Inflammatory macrophage (primary cell): ENCODE data around the gene ERVV-1.
A peak's percentile ranks its signal among the peaks of the same experiment; 100 is the strongest.
"Not testable (repeated sequence)": the region's sequence is repeated elsewhere in the genome, so short reads cannot be mapped to it uniquely, and the experiment has no call there.

Experiments
- DNase-seq, 2 donors: peaks; one replicate each; pipeline ENCODE4 v3.0.0-alpha.2; 2020 to 2022
- total RNA-seq, 18 experiments: gene quantifications; one replicate each; lab custom pipeline; 2026; ENCODE audit warnings: mixed read lengths in 6 of 18, inconsistent platforms in 2 of 18; lab: John Stamatoyannopoulos, UW

Gene ERVV-1, protein sequence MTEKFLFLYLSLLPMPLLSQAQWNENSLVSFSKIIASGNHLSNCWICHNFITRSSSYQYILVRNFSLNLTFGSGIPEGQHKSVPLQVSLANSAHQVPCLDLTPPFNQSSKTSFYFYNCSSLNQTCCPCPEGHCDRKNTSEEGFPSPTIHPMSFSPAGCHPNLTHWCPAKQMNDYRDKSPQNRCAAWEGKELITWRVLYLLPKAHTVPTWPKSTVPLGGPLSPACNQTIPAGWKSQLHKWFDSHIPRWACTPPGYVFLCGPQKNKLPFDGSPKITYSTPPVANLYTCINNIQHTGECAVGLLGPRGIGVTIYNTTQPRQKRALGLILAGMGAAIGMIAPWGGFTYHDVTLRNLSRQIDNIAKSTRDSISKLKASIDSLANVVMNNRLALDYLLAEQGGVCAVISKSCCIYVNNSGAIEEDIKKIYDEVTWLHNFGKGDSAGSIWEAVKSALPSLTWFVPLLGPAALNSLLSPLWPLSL
- total RNA-seq, result 0 to 0.07 (median 0) reads per million in 18 experiments

DNA sequence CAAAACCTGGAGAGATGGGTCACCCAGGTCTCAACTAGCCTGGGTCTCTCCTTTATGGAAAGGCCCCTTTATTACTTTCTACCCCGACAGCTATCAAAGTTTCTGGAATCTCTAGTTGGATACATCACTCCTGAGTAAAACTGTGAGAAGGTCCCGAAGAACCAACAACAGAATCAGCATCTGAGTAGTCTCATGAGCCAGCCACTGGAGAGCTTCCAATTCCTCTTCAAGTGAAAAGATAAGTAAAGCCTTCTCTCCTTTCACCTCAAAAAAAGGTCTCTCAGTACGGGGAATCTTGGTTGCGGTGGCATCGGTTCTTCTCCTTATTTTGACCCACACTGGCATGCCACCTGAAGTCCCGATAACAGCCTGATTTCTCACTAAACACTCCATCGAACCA is at the start of gene ERVV-1:
ERVV-1 (plus strand) TSS at position 301 of the 400 bp plus-strand sequence. CDS start 170 bp downstream, outside the sequence.
- DNase-seq, result no peak

DNA sequence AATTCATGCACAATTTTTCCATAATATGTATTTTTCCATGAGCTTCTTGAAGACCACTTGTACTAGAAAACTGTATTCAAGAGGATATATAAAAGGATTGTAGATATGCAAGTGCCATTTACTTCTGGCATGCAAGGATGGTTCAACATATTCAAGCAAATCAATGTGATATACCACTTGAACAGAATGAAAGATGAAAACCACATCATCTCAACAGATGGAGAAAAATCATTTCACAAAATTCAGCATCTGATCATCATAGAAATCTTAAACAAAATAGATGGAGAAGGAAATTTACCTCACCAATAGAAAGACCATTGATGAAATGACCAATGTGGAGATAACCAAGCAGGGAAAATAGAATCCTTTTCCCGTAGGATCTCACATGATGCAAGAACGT is 45.9 kb upstream of the ERVV-1 start:
- no peak for DNase-seq

DNA sequence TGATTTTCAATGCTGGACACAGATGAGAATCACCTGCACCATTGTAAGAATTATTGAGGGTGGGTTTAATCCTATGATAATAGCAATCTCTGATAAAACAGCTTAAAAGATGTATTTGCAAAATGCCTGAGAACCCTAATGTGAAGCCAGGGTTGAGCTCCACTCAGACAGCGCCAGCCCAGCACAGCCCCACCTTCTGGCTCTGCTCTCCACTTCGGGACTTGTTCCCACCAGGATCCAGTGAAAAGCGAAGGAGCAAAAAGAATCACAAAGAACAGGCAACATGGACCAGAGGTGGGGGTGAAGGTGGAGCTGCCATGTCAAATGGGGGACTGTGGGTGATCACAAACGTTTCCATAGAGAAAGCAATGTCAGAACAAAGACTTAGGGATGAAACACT is 32.4 kb upstream of the ERVV-1 start:
- no peak for DNase-seq

DNA sequence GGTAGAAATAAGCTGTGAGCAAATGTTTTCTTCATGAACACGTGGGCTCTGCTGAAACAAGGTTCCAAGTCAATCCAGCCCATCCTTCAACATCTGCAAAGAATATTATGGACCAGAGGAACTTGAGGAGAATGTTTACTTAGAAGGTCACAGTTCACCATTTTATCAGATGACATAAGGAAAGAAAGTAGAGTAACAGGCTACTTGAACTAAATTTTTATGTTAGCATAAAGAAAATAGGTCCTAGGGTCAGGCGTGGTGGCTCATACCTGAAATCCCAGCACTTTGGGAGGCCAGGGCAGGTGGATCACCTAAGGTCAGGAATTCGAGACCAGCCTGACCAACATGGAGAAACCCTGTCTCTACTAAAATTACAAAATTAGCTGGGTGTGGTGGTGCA is 30.6 kb upstream of the ERVV-1 start:
- not testable (repeated sequence) for DNase-seq

DNA sequence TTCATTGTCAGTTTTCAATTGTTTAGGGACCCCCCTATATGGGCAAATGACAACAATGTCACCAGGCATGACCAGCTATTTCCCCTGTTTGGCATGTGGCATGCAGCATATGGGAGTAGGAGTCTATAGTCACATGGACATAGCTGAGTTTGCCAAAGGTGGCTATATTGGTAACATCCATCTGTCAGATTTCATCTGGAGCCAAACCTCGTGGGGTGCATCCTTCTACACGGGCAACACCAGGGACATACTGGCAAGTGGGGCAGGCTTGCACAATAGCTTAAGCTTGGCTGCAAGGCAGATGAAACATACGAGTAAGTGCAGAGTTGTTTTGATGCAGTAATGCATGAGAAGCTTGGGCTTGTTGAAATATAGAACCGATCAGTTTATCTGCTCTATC is 26.5 kb upstream of the ERVV-1 start:
- DNase-seq, result no peak

DNA sequence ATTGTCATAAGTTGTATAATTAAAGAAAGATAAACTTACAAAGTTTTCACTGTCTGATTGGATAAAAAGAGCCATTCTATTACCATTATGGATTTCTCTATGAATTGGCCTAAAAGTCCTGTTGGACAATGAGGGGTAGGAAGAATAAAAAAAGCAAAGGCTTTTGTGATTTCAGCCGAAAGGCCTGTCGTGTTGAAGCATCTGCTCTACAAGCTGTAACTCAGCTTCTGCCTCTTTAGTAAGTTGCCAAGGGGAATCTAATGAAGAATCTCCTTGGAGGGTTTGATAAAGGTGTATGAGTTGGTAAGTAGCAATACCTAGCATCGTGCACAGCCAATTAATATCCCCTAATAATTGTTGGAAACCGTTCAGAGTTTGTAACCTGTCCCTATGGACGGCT is 25.2 kb upstream of the ERVV-1 start:
- no peak for DNase-seq

DNA sequence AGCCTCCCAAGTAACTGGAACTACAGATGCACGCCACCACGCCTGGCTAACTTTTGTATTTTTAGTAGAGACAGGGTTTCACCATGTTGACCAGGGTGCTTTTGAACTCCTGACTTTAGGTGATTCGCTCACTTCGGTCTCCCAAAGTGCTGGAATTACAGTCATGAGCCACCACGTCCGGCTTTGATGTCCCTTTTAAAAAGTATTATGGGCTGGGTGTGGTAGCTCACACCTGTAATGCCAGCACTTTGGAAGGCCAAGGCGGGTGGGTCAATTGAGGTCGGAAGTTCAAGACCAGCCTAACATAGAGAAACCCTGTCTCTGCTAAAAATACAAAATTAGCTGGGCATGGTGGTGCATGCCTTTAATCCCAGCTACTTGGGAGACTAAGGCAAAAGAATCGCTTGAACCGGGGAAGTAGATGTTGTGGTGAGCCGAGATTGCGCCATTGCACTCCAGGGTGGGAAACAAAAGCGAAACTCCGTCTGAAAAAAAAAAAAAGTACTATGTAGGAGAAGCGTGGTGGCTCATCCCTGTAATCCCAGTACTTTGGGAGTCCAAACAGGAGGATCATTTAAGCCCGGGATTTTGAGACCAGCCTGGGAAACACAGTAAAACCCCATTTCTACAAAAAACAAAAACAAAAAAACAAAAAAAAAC is 22.8 kb upstream of the ERVV-1 start:
- DNase-seq, result peak; percentile 8

DNA sequence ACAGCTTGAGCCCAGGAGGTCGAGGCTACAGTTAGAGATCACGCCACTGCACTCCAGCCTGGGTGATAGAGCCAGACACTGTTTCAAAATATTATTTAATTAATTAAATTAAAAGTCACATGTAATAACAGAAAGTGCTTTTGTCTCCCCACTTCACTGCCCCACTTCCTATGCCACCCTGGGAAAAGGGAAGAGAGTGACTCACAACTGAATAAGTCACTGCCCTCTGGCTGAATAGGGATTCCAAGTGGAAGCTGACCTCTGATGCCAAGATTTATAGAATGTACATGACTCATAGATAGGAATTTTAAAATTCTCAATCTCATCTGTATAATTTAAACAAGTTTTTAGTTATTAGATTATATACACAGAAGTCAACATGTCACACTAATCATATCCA is 22.2 kb upstream of the ERVV-1 start:
- DNase-seq, result no peak

DNA sequence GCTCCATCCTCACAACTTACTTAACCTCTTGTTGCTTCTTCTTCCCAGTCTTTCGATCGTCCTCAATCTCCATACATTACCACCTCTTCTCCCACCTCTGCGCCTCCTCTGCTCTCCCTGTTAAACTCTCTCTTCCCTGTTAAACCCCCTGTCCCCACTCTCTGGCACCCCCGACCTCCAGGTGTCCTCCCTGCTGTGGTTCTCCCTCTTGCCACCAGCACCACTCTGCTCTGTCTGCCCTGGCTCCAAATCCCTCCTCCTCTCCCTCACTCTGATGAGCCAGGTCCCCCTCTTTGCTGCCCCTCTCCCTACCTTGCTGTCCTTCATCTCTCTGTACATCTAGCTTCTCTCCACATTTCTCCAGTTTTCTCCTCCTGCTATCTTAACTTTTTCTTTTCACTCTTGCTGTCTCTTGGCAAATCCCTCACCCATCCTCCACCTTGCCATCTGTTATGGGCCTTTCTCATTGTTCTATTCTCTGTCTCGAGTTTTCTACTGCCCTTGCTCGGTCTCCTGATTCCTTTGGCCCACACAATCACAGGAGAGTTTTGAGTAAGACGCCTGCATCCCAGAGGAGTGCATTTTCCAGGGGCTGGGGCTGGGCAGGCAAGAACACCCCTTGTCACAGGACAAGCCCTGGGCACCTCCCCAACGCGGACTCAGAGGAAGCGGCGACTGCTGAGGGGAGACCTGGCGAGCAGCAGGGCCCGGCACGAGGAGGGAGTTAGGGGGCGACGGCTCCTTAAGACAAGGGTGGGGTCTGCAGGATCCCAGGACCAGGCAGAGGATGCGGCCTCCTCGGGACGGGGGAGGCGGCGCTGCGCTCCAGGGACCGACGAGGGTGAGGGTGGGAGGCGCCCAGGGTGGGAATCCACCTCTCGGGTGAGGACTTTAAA is 21.4 kb upstream of the ERVV-1 start:
- DNase-seq, result no peak

DNA sequence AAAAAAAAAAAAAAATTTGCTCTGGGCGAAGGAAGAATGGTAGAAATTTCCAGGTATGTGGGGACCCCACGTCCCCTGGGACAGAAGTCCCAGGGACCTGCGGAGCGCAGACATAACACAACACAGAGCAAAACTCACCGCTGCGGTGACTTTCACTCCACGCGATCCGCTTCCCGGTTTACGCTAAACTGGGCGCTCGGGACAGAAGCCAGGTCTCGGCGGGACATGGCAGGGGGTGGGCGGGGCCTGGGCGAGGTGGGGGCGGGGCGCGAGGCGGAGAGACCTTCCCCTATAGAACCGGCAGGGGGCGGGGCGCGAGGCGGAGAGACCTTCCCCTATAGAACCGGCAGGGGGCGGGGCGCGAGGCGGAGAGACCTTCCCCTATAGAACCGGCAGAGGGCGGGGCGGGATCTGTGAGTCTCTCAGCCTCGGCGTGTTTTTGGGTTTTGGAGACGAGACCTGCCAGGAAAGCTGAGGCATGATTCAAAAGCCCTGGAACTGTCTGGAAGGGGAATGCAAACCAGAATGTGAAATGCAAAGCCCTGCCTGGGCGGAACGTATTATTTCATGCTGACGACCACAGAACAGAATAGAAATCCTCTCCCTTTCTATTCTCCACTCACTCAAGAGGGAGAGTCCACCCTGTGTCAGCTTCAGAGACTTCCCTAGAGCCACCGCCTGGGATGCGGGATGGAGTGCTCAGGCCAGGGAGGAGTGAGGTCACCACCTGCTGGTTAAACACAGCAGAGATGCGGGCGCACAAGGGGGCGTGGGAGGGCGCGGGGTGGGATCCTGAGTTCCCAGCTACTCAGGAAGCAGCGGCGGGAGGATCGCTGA is 20.2 kb upstream of the ERVV-1 start:
- DNase-seq, result peak; percentile 57 to 71

DNA sequence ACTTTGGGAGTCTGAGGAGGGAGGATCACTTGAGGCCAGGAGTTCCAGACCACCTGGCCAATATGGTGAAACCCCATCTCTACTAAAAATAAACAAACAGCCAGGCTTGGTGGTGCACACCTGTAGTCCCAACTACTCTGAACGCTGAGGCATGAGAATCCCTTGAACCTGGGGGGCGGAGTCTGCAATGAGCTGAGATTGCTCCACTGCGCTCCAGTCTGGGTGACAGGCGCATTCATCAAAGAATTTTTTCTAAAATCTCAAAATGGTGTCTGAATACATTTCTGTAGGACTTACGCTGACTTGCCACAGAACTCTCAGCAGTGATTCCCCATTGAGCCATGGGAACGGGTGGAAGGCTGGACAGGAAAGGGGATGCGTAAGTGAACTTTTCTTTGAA is 18.0 kb upstream of the ERVV-1 start:
- no peak for DNase-seq

DNA sequence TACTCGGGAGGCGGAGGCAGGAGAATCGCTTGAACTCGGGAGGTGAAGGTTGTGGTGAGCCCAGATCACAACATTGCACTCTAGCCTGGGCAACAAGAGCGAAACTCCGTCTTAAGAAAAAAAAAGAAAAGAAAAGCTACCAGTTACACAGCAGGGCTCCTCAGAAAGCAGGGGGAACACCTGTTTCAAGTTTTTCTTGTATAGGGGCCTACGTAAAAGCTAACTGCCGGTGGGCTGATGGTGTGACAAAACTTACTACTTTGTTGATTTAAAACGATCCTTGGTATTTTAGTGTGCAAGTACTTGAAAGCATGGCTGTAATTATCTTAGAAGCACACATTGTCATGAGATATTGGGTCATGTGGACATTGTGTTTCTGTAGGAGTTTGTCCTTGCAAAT is 15.7 kb upstream of the ERVV-1 start:
- no peak for DNase-seq

DNA sequence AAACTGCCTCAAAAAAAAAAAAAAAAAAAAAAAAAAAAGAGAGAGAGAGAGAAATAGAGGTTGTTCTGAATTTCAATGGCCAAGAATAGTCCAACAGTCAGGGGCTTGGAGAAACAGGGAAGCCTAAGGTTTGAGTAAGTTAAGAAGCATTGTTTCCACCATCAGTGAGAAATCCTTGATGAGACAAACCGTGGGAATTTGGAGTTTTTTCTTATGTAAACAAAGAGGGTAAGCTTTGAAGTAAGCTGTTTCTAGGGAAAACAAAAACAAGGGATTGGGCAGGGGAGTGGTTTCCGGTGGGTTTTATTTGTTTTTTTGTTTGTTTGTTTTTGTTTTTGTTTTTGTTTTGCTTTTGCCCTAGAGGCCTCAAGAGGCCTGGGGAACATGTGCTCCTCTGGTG is 11.2 kb upstream of the ERVV-1 start:
- DNase-seq, result no peak

DNA sequence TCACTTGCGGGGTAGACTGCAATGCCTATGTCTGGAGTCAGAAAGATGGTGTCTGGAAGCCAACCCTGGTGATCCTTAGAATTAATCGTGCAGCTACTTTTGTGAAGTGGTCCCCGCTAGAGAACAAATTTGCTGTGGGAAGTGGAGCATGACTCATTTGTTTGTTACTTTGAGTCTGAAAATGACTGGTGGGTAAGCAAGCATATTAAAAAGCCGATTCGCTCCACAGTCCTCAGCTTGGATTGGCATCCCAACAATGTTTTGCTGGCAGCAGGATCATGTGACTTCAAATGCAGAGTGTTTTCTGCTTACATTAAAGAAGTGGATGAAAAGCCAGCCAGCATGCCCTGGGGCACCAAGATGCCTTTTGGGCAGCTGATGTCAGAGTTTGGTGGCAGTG is 9.5 kb upstream of the ERVV-1 start:
- no peak for DNase-seq

DNA sequence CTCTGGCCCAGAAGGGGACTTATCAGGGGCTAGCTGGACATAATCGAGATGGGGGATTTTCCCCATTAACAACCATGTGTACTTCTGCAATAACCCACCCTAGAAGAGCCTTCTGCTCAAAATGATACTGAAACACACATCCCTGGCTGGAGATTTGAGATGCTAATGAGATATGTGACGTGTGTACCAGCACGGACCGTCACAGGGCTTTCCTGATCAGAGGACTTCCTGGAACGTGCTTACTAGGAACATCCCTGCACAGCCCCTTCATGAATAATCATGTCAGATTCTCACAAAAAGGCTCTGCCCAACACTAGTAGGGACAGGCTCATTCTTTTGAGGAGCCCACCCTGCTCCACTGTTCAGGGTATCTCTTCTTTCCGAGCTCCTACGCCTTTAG is 6.5 kb upstream of the ERVV-1 start:
- DNase-seq, result no peak

DNA sequence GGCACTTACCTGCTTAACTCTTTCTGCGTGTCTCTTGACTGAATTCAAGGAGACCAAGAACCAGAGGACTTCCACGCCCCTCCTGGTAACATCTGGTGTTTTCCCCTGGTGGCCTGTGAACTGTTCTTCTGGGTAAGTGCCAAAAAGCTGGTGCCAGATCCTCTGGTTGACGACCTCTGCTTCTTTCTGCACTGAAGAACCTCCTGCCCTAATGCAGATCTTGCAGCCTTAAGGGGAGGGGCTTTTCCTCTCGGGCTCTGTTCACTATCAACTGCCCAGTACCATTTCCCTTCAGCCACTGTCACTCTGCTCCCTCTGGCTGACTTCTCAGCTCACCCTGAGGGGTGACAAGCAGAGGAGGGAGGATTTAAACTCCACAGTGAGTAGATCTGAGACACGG is 6.1 kb upstream of the ERVV-1 start:
- no peak for DNase-seq

DNA sequence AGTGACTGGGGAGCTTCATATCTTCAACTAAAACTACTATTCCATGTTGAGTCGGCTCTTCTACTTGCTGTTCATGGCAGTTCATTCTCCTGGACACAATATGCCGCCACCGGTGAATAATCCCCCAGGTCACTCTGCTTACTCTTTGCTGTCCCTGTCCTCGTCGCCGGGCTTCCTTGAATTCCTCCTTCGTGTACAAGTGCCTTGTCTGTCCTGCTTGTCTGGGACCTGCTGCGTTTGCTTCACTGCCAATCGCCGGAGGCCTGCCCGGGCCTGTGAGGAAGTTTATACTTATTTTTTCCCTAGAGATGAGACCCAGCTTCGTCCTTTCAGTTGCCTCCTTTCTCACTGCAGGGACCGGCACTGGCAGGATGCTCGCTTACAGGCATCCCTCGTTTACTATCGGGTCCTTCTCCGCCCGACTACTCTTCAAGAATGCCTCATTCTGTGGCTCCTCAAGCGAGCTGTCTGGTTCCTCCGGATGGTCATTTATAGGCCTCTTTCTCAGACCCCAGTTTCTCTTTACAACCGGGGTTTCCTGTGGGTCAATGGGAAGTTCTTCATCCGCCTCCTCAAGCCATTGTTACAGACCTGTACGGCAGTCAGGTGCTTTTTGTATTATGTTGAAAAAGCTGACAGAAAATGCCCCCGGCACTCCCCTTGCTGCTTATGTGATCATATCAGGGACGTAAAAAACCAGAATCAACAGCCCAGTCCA is 5.5 kb upstream of the ERVV-1 start:
- DNase-seq, result no peak

DNA sequence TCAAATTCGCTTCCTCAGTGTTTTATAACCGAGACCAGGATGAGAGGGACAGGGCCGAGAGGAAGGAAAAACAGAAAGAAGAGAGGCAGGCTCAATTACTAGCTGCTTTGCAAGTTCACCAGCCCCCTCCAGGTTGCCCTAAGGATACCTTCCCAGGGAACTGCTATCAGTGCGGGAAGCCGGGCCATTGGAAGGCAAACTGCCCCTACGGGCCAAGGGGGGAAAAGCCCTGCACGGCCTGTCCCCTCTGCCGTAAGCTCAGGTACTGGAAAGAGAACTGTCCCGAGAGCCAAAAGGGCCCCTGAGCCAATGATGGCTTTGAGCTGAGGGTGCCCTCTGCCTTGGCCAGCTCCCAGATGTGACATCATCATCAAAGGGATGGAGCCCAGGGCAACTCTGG is 3.2 kb upstream of the ERVV-1 start:
- no peak for DNase-seq

DNA sequence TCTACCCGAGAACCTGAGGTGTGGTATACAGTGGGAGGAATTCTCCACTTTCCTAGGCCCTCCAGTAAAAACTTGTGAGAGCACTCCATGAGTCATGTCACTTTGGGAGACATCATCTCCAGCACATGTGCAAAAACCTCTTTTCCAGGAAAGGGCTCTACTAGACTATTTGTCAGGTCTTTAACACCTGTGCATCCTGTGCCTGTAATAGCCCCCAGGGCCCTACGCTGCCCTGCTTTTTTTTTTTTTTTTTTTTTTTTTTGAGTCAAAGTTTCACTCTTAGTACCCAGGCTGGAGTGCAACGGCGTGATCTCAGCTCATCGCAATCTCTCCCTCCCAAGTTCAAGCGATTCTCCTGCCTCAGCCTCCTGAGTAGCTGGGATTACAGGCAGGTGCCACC is 1.7 kb upstream of the ERVV-1 start:
- DNase-seq, result no peak

DNA sequence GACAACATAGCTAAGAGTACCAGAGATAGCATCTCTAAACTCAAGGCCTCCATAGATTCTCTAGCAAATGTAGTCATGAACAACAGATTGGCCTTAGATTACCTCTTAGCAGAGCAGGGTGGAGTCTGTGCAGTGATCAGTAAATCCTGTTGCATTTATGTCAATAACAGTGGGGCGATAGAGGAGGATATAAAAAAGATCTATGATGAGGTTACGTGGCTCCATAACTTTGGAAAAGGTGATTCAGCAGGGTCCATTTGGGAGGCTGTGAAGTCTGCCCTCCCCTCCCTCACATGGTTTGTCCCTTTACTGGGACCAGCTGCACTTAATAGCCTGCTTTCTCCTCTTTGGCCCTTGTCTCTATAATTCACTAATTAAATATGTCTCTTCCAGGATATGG is 1.4 kb downstream of the ERVV-1 start:
- no peak for DNase-seq

DNA sequence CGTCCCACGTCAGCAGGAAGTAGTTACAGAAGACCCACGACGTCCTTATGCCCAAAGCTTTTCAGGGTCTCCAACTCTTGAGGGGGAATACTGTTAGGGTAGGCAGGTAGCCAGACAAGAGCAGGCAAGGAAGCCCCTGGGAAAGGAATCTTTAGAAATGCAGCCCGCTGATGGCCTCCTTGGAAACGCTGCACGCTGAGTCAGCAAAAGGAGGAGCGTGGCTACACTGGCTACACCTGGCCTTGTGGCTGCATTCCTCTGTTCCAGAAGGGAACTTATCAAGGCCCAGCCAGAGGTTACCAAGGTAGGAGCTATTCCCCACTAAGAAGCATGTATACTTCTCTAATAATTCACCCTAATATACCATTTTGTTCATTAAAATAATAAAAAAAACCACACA is 2.0 kb downstream of the ERVV-1 start:
- DNase-seq, result no peak

DNA sequence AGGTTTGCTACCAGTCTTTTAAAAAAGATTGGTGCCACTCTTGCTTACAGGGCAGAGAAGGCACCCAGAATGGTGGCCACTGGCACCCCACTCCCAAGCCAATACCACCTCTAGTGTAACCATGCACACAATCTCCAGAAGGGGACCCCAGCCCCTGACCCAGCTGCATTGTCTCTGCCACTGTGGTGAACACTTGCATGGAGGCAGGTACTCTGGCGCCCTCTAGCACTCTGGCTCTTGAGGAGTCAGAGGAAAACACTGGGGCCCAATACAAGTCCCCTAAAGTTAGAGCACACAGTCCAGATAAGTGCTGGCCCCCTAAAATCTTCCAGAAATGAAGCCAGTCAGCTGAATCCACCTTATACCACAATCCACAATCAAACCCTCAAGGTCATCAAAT is 6.0 kb downstream of the ERVV-1 start:
- DNase-seq, result no peak
